T-helper 17 cell (primary cell): ENCODE data around the gene TNFRSF18. TPM values are rescaled to one million over a fixed set of nuclear protein-coding genes. Genes with fewer than 3 reads are reported as not detected.

ENCODE experiments used
- ATAC-seq: fragments of 150-1000 bp; cut with Tn5 transposase; 2 replicates; pipeline ENCODE4 v1.10.0; 2021; ENCODE audit warnings: mild to moderate bottlenecking, moderate library complexity
- DNase-seq, 3 donors: peaks; one replicate each; pipeline versions ENCODE4 v3.0.0 to v3.0.0-alpha.2; 2020 to 2021
- H3K9me3 ChIP-seq: one replicate; pipeline ENCODE4 v1.7.0; 2013; ENCODE audit warnings: low read length, mild to moderate bottlenecking; ENCODE audit not compliant: control insufficient read depth, poor library complexity, severe bottlenecking
- H3K27ac Mint-ChIP-seq: one replicate; pipeline ENCODE4 v1.8.0; 2022; ENCODE audit warnings: mild to moderate bottlenecking, moderate library complexity, mixed read lengths
- H3K27me3 Mint-ChIP-seq: one replicate; pipeline ENCODE4 v1.8.0; 2022; ENCODE audit warnings: mixed read lengths
- H3K36me3 Mint-ChIP-seq: one replicate; pipeline ENCODE4 v1.8.0; 2022; ENCODE audit warnings: low read depth, mixed read lengths
- H3K4me1 Mint-ChIP-seq: one replicate; pipeline ENCODE4 v1.8.0; 2022; ENCODE audit warnings: mild to moderate bottlenecking, mixed read lengths
- H3K4me3 Mint-ChIP-seq: one replicate; pipeline ENCODE4 v1.8.0; 2022; ENCODE audit warnings: mild to moderate bottlenecking, moderate library complexity, mixed read lengths
- total RNA-seq, 4 donors: library from RNA in 2 of 4; stranded (reverse) in 2 of 4; gene quantifications; one replicate each; pipeline ENCODE4 v1.2.3 and lab custom pipeline; 2022 to 2026

The TNFRSF18 gene
- total RNA-seq, 2 donors from 2014 or later, result 47.9 to 80.4 TPM

- Mint-ChIP-seq H3K27ac (no peak overlapping the region), H3K27me3 (no peaks in the 10 kb centered on the region), H3K4me1 (no peaks in the 10 kb centered on the region), H3K36me3 (no peaks in the 10 kb centered on the region), H3K4me3 (no peak overlapping the region)
- no peak for DNase-seq
- no peaks in the 10 kb centered on the region for H3K9me3 ChIP-seq
- no peak for ATAC-seq
Measured at GRCh38 chr1:1245178-1245816, 38.9 kb upstream of the TNFRSF18 start.

- Mint-ChIP-seq H3K27me3 (no peaks in the 10 kb centered on the region), H3K36me3 (no peaks in the 10 kb centered on the region), H3K4me1 (no peaks in the 10 kb centered on the region), H3K4me3 (no peak overlapping the region), H3K27ac (no peak overlapping the region)
- no peak for ATAC-seq
- no peaks in the 10 kb centered on the region for H3K9me3 ChIP-seq
- DNase-seq, result no peak
Measured at GRCh38 chr1:1244192-1244811, 37.9 kb upstream of the TNFRSF18 start.

GRCh38 chr1:1243807-1244191 lies 37.4 kb upstream of the TNFRSF18 start:
- H3K9me3 ChIP-seq, result no peaks in the 10 kb centered on the region
- H3K27ac Mint-ChIP-seq, result no peak overlapping the region
- H3K36me3 Mint-ChIP-seq, result no peaks in the 10 kb centered on the region
- no peaks in the 10 kb centered on the region for H3K4me1 Mint-ChIP-seq
- ATAC-seq (no peak), DNase-seq (no peak)
- H3K27me3 Mint-ChIP-seq, result no peaks in the 10 kb centered on the region
- H3K4me3 Mint-ChIP-seq, result no peak overlapping the region

GRCh38 chr1:1243266-1243660 lies 36.9 kb upstream of the TNFRSF18 start:
- no peak for DNase-seq
- Mint-ChIP-seq H3K27me3 (no peaks in the 10 kb centered on the region), H3K36me3 (no peaks in the 10 kb centered on the region), H3K27ac (no peak overlapping the region), H3K4me3 (no peak overlapping the region), H3K4me1 (no peaks in the 10 kb centered on the region)
- H3K9me3 ChIP-seq, result no peaks in the 10 kb centered on the region
- ATAC-seq, result no peak

- no peaks in the 10 kb centered on the region for H3K9me3 ChIP-seq
- H3K4me1 Mint-ChIP-seq, result no peaks in the 10 kb centered on the region
- ATAC-seq (no peak), DNase-seq (no peak)
- H3K4me3 Mint-ChIP-seq, result no peak overlapping the region
- H3K27ac Mint-ChIP-seq, result no peak overlapping the region
- H3K27me3 Mint-ChIP-seq, result no peaks in the 10 kb centered on the region
- H3K36me3 Mint-ChIP-seq, result no peaks in the 10 kb centered on the region
Measured at GRCh38 chr1:1242461-1243265, 36.3 kb upstream of the TNFRSF18 start.

- no peak for ATAC-seq
- Mint-ChIP-seq H3K4me3 (no peak overlapping the region), H3K27me3 (no peaks in the 10 kb centered on the region), H3K36me3 (no peaks in the 10 kb centered on the region), H3K27ac (no peak overlapping the region), H3K4me1 (no peaks in the 10 kb centered on the region)
- no peaks in the 10 kb centered on the region for H3K9me3 ChIP-seq
- no peak for DNase-seq
Measured at GRCh38 chr1:1241588-1242219, 35.3 kb upstream of the TNFRSF18 start.

- Mint-ChIP-seq H3K27me3 (no peaks in the 10 kb centered on the region), H3K4me3 (no peak overlapping the region), H3K27ac (no peak overlapping the region), H3K36me3 (no peaks in the 10 kb centered on the region), H3K4me1 (no peaks in the 10 kb centered on the region)
- no peaks in the 10 kb centered on the region for H3K9me3 ChIP-seq
- no peak for ATAC-seq
- no peak for DNase-seq
Measured at GRCh38 chr1:1240822-1241587, 34.6 kb upstream of the TNFRSF18 start.

GRCh38 chr1:1240348-1240732 lies 33.9 kb upstream of the TNFRSF18 start:
- Mint-ChIP-seq H3K4me3 (no peak overlapping the region), H3K36me3 (no peaks in the 10 kb centered on the region), H3K27ac (no peak overlapping the region), H3K27me3 (no peaks in the 10 kb centered on the region), H3K4me1 (no peaks in the 10 kb centered on the region)
- H3K9me3 ChIP-seq, result no peaks in the 10 kb centered on the region
- DNase-seq, result no peak
- ATAC-seq, result no peak

GRCh38 chr1:1239614-1240347 lies 33.4 kb upstream of the TNFRSF18 start:
- no peak overlapping the region for H3K4me3 Mint-ChIP-seq
- no peak overlapping the region for H3K27ac Mint-ChIP-seq
- no peak for DNase-seq
- H3K36me3 Mint-ChIP-seq, result no peaks in the 10 kb centered on the region
- H3K27me3 Mint-ChIP-seq, result no peaks in the 10 kb centered on the region
- no peak for ATAC-seq
- no peaks in the 10 kb centered on the region for H3K9me3 ChIP-seq
- H3K4me1 Mint-ChIP-seq, result peaks cover 2% of the 10 kb centered on the region

- H3K36me3 Mint-ChIP-seq, result no peaks in the 10 kb centered on the region
- ATAC-seq (no peak), DNase-seq (no peak)
- H3K27ac Mint-ChIP-seq, result no peak overlapping the region
- no peak overlapping the region for H3K4me3 Mint-ChIP-seq
- H3K27me3 Mint-ChIP-seq, result no peaks in the 10 kb centered on the region
- H3K9me3 ChIP-seq, result no peaks in the 10 kb centered on the region
- H3K4me1 Mint-ChIP-seq, result peaks cover 7% of the 10 kb centered on the region
Measured at GRCh38 chr1:1239227-1239613, 32.8 kb upstream of the TNFRSF18 start.

- Mint-ChIP-seq H3K27ac (no peak overlapping the region), H3K27me3 (no peaks in the 10 kb centered on the region), H3K4me1 (peaks cover 9% of the 10 kb centered on the region)
Measured at GRCh38 chr1:1238702-1239178, 32.3 kb upstream of the TNFRSF18 start.

GRCh38 chr1:1237874-1238701 lies 31.7 kb upstream of the TNFRSF18 start:
- Mint-ChIP-seq H3K27ac (no peak overlapping the region), H3K27me3 (no peaks in the 10 kb centered on the region), H3K36me3 (no peaks in the 10 kb centered on the region), H3K4me1 (peaks cover 12% of the 10 kb centered on the region), H3K4me3 (no peak overlapping the region)
- ATAC-seq (no peak), DNase-seq (no peak)
- H3K9me3 ChIP-seq, result no peaks in the 10 kb centered on the region

More at GRCh38 chr1:1238702-1239178, 32.3 kb upstream of the TNFRSF18 start:
- DNase-seq, result no peak
- Mint-ChIP-seq H3K4me3 (no peak overlapping the region), H3K36me3 (no peaks in the 10 kb centered on the region)
- H3K9me3 ChIP-seq, result no peaks in the 10 kb centered on the region
- no peak for ATAC-seq
